Esophagus muscularis mucosa (tissue), 4 donors: Measurements from ENCODE around the gene NPIPA7. TPM values are rescaled to one million over a fixed set of nuclear protein-coding genes. Genes with fewer than 3 reads are reported as not detected.
"Not testable (repeated sequence)": the region's sequence is repeated elsewhere in the genome, so short reads cannot be mapped to it uniquely, and the experiment has no call there.

Experiments used
- DNase-seq: peaks from one replicate; pipeline ENCODE4 v3.0.0-alpha.2; 2017; ENCODE audit errors: extremely low spot score
- H3K27ac ChIP-seq, 4 donors: fragments of 200-600 bp; sonication (generic); replicated peaks in 1 of 4; 1 replicate in 3 of 4; 2 replicates in 1 of 4; pipeline ENCODE4 v1.5.1; 2016 to 2019; ENCODE audit warnings: mild to moderate bottlenecking in 1 of 4
- H3K27me3 ChIP-seq, 4 donors: fragments of 200-600 bp; sonication (generic); one replicate each; pipeline versions ENCODE4 v1.5.1 to v1.6.0; 2016 to 2019
- H3K36me3 ChIP-seq, 4 donors: fragments of 200-600 bp; sonication (generic); one replicate each; pipeline ENCODE4 v1.5.1; 2016 to 2019
- H3K4me1 ChIP-seq, 4 donors: fragments of 200-600 bp; sonication (generic); one replicate each; pipeline ENCODE4 v1.5.1; 2016 to 2019
- H3K4me3 ChIP-seq, 4 donors: fragments of 200-600 bp; sonication (generic); 1 replicate in 2 of 4; 2 replicates in 2 of 4; pipeline ENCODE4 v1.5.1; 2016 to 2019; ENCODE audit warnings: mild to moderate bottlenecking in 4 of 4, moderate library complexity in 1 of 4
- H3K9me3 ChIP-seq, 4 donors: fragments of 200-600 bp; sonication (generic); 1 replicate in 3 of 4; 2 replicates in 1 of 4; pipeline ENCODE4 v1.5.1; 2016 to 2019
- WGBS: methylation state at CpG from one replicate; pipeline ENCODE4 v1.1.5; 2018; 5-methylcytosine and 5-hydroxymethylcytosine counted together
- intact Hi-C: fragments of 100-400 bp; cut with DNase I; formaldehyde crosslinking; loops from one replicate; pipeline ENCODE4 v1.15.1; 2023
- total RNA-seq, 4 donors: library from RNA; depleted of rRNA; stranded (reverse); fragments of >200 nt; gene quantifications; one replicate each; pipeline versions ENCODE4 v1.1.0 to v1.2.1, GENCODE V29; 2016

NPIPA7 gene
- total RNA-seq = 1 to 10 TPM in 3 of 4 donors, not detected in 1; 4.2 to 6.4 (median 4.3) TPM

DNA sequence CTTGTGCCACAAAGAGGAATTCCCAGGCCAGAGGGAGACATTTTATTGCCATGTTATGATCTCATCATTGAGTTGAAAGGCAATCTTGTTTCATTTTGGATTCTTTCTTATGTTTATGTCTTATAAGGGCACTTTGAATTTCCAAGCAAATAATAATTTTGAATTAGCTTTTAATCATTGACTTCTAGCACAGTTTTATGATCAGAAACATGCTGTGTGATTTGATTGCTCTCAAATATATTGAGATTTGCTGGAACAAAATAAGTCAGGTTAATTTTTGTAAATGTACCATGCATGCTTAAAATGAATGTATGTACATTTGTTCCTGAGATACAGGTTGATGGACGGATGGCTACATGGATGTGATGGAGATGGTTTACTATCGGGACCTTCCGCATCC lies at the start of gene NPIPA7:
TSS of gene NPIPA7 (plus strand) at position 301 of the 400 bp plus-strand sequence. CDS start 105 bp downstream, outside the sequence.
- H3K27me3 ChIP-seq, intact Hi-C loops, H3K27ac ChIP-seq, DNase-seq, H3K36me3 ChIP-seq, H3K4me3 ChIP-seq, H3K9me3 ChIP-seq, H3K4me1 ChIP-seq: not testable (repeated sequence)
- no CpG with 5 or more reads among the region's 3 CpGs for WGBS

GRCh38 chr16:16331466-16331865 lies 47.5 kb upstream of the NPIPA7 start:
- H3K4me1 ChIP-seq, H3K9me3 ChIP-seq, H3K27me3 ChIP-seq, H3K4me3 ChIP-seq, intact Hi-C loops, DNase-seq, H3K36me3 ChIP-seq, H3K27ac ChIP-seq: not testable (repeated sequence)
- no CpG with 5 or more reads among the region's 23 CpGs for WGBS

DNA sequence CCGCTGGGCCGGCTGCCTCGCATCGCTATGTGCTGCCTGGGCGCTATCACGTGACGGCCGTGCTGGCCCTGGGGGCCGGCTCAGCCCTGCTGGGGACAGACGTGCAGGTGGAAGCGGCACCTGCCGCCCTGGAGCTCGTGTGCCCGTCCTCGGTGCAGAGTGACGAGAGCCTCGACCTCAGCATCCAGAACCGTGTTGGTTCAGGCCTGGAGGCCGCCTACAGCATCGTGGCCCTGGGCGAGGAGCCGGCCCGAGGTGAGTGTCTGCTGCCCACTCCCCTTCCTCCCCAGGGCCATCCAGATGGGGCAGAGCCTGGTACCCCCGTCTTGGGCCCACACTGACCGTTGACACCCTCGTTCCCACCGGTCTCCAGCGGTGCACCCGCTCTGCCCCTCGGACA lies 21.4 kb upstream of the NPIPA7 start:
- intact Hi-C loops, H3K4me3 ChIP-seq, H3K27ac ChIP-seq, H3K36me3 ChIP-seq, H3K27me3 ChIP-seq, DNase-seq, H3K9me3 ChIP-seq, H3K4me1 ChIP-seq: not testable (repeated sequence)
- no CpG with 5 or more reads among the region's 30 CpGs for WGBS

- H3K4me1 ChIP-seq, DNase-seq, intact Hi-C loops, H3K27ac ChIP-seq, H3K27me3 ChIP-seq, H3K4me3 ChIP-seq, H3K36me3 ChIP-seq, H3K9me3 ChIP-seq: not testable (repeated sequence)
- no CpG with 5 or more reads among the region's 40 CpGs for WGBS
These were observed 20.2 kb upstream of the NPIPA7 start for GRCh38 chr16:16358539-16359240.

DNA sequence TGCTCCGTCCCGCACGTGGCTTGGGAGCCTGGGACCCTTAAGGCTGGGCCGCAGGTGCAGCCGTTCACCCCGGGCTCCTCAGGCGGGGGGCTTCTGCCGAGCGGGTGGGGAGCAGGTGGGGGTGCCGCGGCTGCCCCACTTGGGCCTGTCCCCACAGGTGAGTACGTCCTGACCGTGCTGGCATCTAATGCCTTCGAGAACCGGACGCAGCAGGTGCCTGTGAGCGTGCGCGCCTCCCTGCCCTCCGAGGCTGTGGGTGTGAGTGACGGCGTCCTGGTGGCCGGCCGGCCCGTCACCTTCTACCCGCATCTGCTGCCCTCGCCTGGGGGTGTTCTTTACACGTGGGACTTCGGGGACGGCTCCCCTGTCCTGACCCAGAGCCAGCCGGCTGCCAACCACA lies 15.3 kb upstream of the NPIPA7 start:
- H3K9me3 ChIP-seq, DNase-seq, H3K4me3 ChIP-seq, H3K27me3 ChIP-seq, H3K4me1 ChIP-seq, H3K27ac ChIP-seq, H3K36me3 ChIP-seq, intact Hi-C loops: not testable (repeated sequence)
- no CpG with 5 or more reads among the region's 31 CpGs for WGBS

DNA sequence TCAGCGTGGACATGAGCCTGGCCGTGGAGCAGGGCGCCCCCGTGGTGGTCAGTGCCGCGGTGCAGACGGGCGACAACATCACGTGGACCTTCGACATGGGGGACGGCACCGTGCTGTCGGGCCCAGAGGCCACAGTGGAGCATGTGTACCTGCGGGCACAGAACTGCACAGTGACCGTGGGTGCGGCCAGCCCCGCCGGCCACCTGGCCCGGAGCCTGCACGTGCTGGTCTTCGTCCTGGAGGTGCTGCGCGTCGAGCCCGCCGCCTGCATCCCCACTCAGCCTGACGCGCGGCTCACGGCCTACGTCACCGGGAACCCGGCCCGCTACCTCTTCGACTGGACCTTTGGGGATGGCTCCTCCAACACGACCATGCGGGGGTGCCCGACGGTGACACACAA lies 14.8 kb upstream of the NPIPA7 start:
- H3K4me3 ChIP-seq, H3K27ac ChIP-seq, DNase-seq, H3K36me3 ChIP-seq, H3K27me3 ChIP-seq, intact Hi-C loops, H3K9me3 ChIP-seq, H3K4me1 ChIP-seq: not testable (repeated sequence)
- no CpG with 5 or more reads among the region's 39 CpGs for WGBS

DNA sequence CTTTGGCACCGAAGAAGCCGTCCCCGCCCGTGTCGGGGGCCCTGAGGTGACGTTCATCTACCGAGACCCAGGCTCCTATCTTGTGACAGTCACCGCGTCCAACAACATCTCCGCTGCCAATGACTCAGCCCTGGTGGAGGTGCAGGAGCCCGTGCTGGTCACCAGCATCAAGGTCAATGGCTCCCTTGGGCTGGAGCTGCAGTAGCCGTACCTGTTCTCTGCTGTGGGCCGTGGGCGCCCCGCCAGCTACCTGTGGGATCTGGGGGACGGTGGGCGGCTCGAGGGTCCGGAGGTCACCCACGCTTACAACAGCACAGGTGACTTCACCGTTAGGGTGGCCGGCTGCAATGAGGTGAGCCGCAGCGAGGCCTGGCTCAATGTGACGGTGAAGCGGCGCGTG lies 14.2 kb upstream of the NPIPA7 start:
- H3K36me3 ChIP-seq, intact Hi-C loops, H3K9me3 ChIP-seq, H3K4me1 ChIP-seq, DNase-seq, H3K27me3 ChIP-seq, H3K4me3 ChIP-seq, H3K27ac ChIP-seq: not testable (repeated sequence)
- no CpG with 5 or more reads among the region's 28 CpGs for WGBS

DNA sequence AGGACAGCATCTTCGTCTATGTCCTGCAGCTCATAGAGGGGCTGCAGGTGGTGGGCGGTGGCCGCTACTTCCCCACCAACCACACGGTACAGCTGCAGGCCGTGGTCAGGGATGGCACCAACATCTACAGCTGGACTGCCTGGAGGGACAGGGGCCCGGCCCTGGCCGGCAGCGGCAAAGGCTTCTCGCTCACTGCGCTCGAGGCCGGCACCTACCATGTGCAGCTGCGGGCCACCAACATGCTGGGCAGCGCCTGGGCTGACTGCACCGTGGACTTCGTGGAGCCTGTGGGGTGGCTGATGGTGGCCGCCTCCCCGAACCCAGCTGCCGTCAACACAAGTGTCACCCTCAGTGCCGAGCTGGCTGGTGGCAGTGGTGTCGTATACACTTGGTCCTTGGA lies 13.6 kb upstream of the NPIPA7 start:
- H3K27ac ChIP-seq, intact Hi-C loops, H3K4me3 ChIP-seq, H3K4me1 ChIP-seq, H3K9me3 ChIP-seq, H3K36me3 ChIP-seq, H3K27me3 ChIP-seq: not testable (repeated sequence)
- no CpG with 5 or more reads among the region's 21 CpGs for WGBS
- DNase-seq = peak; percentile 34

DNA sequence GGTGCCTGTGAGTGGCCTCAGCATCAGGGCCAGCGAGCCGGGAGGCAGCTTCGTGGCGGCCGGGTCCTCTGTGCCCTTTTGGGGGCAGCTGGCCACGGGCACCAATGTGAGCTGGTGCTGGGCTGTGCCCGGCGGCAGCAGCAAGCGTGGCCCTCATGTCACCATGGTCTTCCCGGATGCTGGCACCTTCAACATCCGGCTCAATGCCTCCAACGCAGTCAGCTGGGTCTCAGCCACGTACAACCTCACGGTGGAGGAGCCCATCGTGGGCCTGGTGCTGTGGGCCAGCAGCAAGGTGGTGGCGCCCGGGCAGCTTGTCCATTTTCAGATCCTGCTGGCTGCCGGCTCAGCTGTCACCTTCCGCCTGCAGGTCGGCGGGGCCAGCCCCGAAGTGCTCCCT lies 13.1 kb upstream of the NPIPA7 start:
- H3K27me3 ChIP-seq, H3K4me3 ChIP-seq, H3K27ac ChIP-seq, H3K4me1 ChIP-seq, DNase-seq, intact Hi-C loops, H3K9me3 ChIP-seq, H3K36me3 ChIP-seq: not testable (repeated sequence)
- WGBS = no CpG with 5 or more reads among the region's 22 CpGs

DNA sequence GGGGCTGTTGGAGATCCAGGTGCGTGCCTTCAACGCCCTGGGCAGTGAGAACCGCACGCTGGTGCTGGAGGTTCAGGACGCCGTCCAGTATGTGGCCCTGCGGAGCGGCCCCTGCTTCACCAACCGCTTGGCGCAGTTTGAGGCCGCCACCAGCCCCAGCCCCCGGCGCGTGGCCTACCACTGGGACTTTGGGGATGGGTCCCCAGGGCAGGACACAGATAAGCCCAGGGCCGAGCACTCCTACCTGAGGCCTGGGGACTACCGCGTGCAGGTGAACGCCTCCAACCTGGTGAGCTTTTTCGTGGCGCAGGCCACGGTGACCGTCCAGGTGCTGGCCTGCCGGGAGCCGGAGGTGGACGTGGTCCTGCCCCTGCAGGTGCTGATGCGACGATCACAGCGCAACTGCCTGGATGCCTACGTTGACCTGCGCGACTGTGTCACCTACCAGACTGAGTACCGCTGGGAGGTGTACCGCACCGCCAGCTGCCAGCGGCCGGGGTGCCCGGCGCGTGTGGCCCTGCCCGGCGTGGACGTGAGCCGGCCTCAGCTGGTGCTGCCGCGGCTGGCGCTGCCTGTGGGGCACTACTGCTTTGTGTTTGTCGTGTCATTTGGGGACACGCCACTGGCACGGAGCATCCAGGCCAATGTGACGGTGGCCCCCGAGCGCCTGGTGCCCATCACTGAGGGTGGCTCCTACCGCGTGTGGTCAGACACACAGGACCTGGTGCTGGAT lies 12.2 kb upstream of the NPIPA7 start:
- not testable (repeated sequence) for H3K27ac ChIP-seq

DNA sequence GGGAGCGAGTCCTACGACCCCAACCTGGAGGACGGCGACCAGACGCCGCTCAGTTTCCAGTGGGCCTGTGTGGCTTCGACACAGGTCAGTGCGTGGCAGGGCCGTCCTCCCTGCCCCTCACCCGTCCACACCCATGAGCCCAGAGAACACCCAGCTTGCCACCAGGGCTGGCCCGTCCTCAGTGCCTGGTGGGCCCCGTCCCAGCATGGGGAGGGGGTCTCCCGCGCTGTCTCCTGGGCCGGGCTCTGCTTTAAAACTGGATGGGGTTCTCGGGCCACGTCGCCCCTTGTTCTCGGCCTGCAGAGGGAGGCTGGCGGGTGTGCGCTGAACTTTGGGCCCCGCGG lies 11.7 kb upstream of the NPIPA7 start:
- DNase-seq, H3K36me3 ChIP-seq, H3K4me3 ChIP-seq, H3K27me3 ChIP-seq, H3K9me3 ChIP-seq, H3K27ac ChIP-seq, intact Hi-C loops, H3K4me1 ChIP-seq: not testable (repeated sequence)
- WGBS = no CpG with 5 or more reads among the region's 23 CpGs

More for the DNA sequence above, 12.2 kb upstream of the NPIPA7 start:
- H3K4me3 ChIP-seq, intact Hi-C loops, H3K4me1 ChIP-seq, H3K36me3 ChIP-seq, H3K27me3 ChIP-seq, DNase-seq, H3K9me3 ChIP-seq: not testable (repeated sequence)
- 94% methylated on average over 12 of the region's 54 CpGs for WGBS

GRCh38 chr16:16369081-16369856 lies 9.7 kb upstream of the NPIPA7 start:
- H3K27ac ChIP-seq, DNase-seq, H3K36me3 ChIP-seq, H3K27me3 ChIP-seq, intact Hi-C loops, H3K4me3 ChIP-seq, H3K9me3 ChIP-seq, H3K4me1 ChIP-seq: not testable (repeated sequence)
- 50% methylated on average over 7 of the region's 45 CpGs for WGBS
